SH-SY5Y (cell line): ENCODE results near the gene SNRNP70.

Source experiments
- GATA2 ChIP-seq: IDR thresholded peaks from 2 replicates; pipeline ENCODE4 v1.6.1; 2011; ENCODE audit warnings: mild to moderate bottlenecking, low read depth, low read length
- GATA3 ChIP-seq: IDR thresholded peaks from 2 replicates; pipeline ENCODE4 v1.6.1; 2011; ENCODE audit warnings: low read depth, mild to moderate bottlenecking, low read length, moderate library complexity

GRCh38 chr19:49056101-49056901 is 28.9 kb upstream of the SNRNP70 start:
- TF ChIP-seq GATA2 (no peak), GATA3 (no peak)
